Naive thymus-derived CD4-positive, alpha-beta T cell (primary cell): Measurements from ENCODE around the gene NR1I2. TPM values are rescaled to one million over a fixed set of nuclear protein-coding genes. Genes with fewer than 3 reads are reported as not detected.

Experiments
- ATAC-seq: fragments of 150-1000 bp; cut with Tn5 transposase; 2 replicates; pipeline ENCODE4 v1.10.0; 2021; ENCODE audit warnings: mild to moderate bottlenecking, moderate library complexity
- CTCF ChIA-PET: fragments of 350-600 bp; sonication (Branson Sonifier 250); formaldehyde crosslinking; loops from one replicate; lab custom pipeline; 2021; ENCODE audit warnings: antibody characterized with exemption; lab: Charles Lee
- POLR2A ChIA-PET: fragments of 350-600 bp; sonication (Branson Sonifier 250); formaldehyde crosslinking; loops from one replicate; lab custom pipeline; 2021; ENCODE audit warnings: antibody characterized with exemption, inconsistent platforms; lab: Charles Lee
- DNase-seq, 9 donors: peaks; one replicate each; pipeline versions ENCODE4 v3.0.0 to v3.0.0-alpha.2; 2020 to 2022; ENCODE audit warnings: mixed read lengths in 1 of 9
- H3K27ac ChIP-seq: one replicate; pipeline ENCODE4 v1.7.0; 2013; ENCODE audit warnings: mild to moderate bottlenecking, low read depth, low read length, moderate library complexity
- H3K27me3 ChIP-seq, 2 donors: one replicate each; pipeline ENCODE4 v1.7.0; 2013; ENCODE audit warnings: low read length in 2 of 2, mild to moderate bottlenecking in 2 of 2, moderate library complexity in 2 of 2; ENCODE audit not compliant: control insufficient read depth in 2 of 2, insufficient read depth in 2 of 2
- H3K36me3 ChIP-seq, 3 experiments: 1 replicate in 2 of 3; 2 replicates in 1 of 3; pipeline ENCODE4 v1.7.0; 2013; ENCODE audit warnings: low read length in 3 of 3, mild to moderate bottlenecking in 3 of 3, moderate library complexity in 1 of 3; ENCODE audit not compliant: insufficient read depth in 3 of 3, control insufficient read depth in 2 of 3
- H3K4me1 ChIP-seq, 2 donors: one replicate each; pipeline ENCODE4 v1.7.0; 2013; ENCODE audit warnings: low read length in 2 of 2, mild to moderate bottlenecking in 2 of 2, moderate library complexity in 1 of 2; ENCODE audit not compliant: control insufficient read depth in 2 of 2, insufficient read depth in 2 of 2
- H3K4me3 ChIP-seq: 2 replicates; pipeline ENCODE4 v1.7.0; 2013; ENCODE audit warnings: mild to moderate bottlenecking, low read length
- H3K9me3 ChIP-seq, 3 experiments: 1 replicate in 2 of 3; 2 replicates in 1 of 3; pipeline ENCODE4 v1.7.0; 2013; ENCODE audit warnings: low read length in 3 of 3; ENCODE audit not compliant: control insufficient read depth in 2 of 3
- H3K27ac Mint-ChIP-seq, 9 donors: one replicate each; pipeline ENCODE4 v1.8.0; 2020 to 2022; ENCODE audit warnings: mixed read lengths in 9 of 9, mild to moderate bottlenecking in 8 of 9, moderate library complexity in 5 of 9, inconsistent platforms in 2 of 9
- H3K27me3 Mint-ChIP-seq, 5 donors: one replicate each; pipeline ENCODE4 v1.8.0; 2021 to 2022; ENCODE audit warnings: mixed read lengths in 5 of 5, mild to moderate bottlenecking in 1 of 5
- H3K36me3 Mint-ChIP-seq, 5 donors: one replicate each; pipeline ENCODE4 v1.8.0; 2020 to 2022; ENCODE audit warnings: mixed read lengths in 5 of 5, mild to moderate bottlenecking in 3 of 5, inconsistent platforms in 1 of 5
- H3K4me1 Mint-ChIP-seq, 7 donors: one replicate each; pipeline ENCODE4 v1.8.0; 2020 to 2022; ENCODE audit warnings: mixed read lengths in 7 of 7, mild to moderate bottlenecking in 3 of 7, inconsistent platforms in 1 of 7
- H3K4me3 Mint-ChIP-seq, 10 donors: one replicate each; pipeline ENCODE4 v1.8.0; 2020 to 2022; ENCODE audit warnings: mild to moderate bottlenecking in 10 of 10, mixed read lengths in 10 of 10, moderate library complexity in 6 of 10, inconsistent platforms in 2 of 10
- H3K9me3 Mint-ChIP-seq, 11 donors: one replicate each; pipeline ENCODE4 v1.8.0; 2020 to 2022; ENCODE audit warnings: mixed read lengths in 11 of 11, mild to moderate bottlenecking in 4 of 11, inconsistent platforms in 1 of 11, moderate library complexity in 1 of 11
- intact Hi-C, 2 donors: fragments of 100-400 bp; cut with micrococcal nuclease; formaldehyde crosslinking; loops; one replicate each; pipeline ENCODE4 v1.15.1; 2023
- polyA plus RNA-seq, 2 donors: library from polyadenylated mRNA; unstranded; fragments of 300-500 nt; fragmentation: Illumina TruSeq; gene quantifications; one replicate each; pipeline ENCODE4 v1.2.3, GENCODE V29; 2021
- total RNA-seq, 6 experiments: library from RNA in 5 of 6; stranded (reverse) in 5 of 6; gene quantifications; 1 replicate in 5 of 6; 2 replicates in 1 of 6; pipeline ENCODE4 v1.2.3 and lab custom pipeline; 2021 to 2026

The NR1I2 gene
- total and polyA plus RNA-seq, 7 experiments from 2014 or later, result 0.22 to 0.62 (median 0.43) TPM; not detected in 1

GRCh38 chr3:119765239-119765638, 16.7 kb upstream of the NR1I2 start:
- DNase-seq (no peak), ATAC-seq (no peak)
- no peak overlapping the region for H3K4me3 ChIP-seq
- ChIA-PET CTCF (no interaction called here), POLR2A (interaction anchor here (0.6 kb wide), 1 partner anchor 14 kb away, joined by 3 read pairs; no protein-coding TSS in a partner anchor)
- no peak overlapping the region for H3K27ac ChIP-seq
- no peaks in the 10 kb centered on the region for H3K4me1 Mint-ChIP-seq
- H3K9me3 Mint-ChIP-seq, result peaks cover 0 to 22% (median 8%) of the 10 kb centered on the region in 11 donors
- H3K4me1 ChIP-seq, result no peaks in the 10 kb centered on the region
- no peak overlapping the region for H3K27ac Mint-ChIP-seq
- intact Hi-C loops, result no loop called here
- H3K27me3 ChIP-seq, result no peaks in the 10 kb centered on the region
- H3K4me3 Mint-ChIP-seq, result no peak overlapping the region
- H3K9me3 ChIP-seq, result no peaks in the 10 kb centered on the region
- H3K36me3 ChIP-seq, result no peaks in the 10 kb centered on the region
- H3K36me3 Mint-ChIP-seq, result no peaks in the 10 kb centered on the region
- H3K27me3 Mint-ChIP-seq, result peaks cover 4 to 39% (median 32%) of the 10 kb centered on the region in 5 donors

GRCh38 chr3:119767936-119768601, 13.8 kb upstream of the NR1I2 start:
- DNase-seq (no peak), ATAC-seq (no peak)
- Mint-ChIP-seq H3K27me3 (peaks cover 4 to 31% (median 8%) of the 10 kb centered on the region in 5 donors), H3K9me3 (peaks cover 0 to 3% (median 0%) of the 10 kb centered on the region in 11 donors), H3K27ac (no peak overlapping the region), H3K36me3 (no peaks in the 10 kb centered on the region), H3K4me1 (no peaks in the 10 kb centered on the region), H3K4me3 (no peak overlapping the region)
- Histone ChIP-seq H3K36me3 (no peaks in the 10 kb centered on the region), H3K27ac (no peak overlapping the region), H3K4me3 (no peak overlapping the region), H3K27me3 (no peaks in the 10 kb centered on the region), H3K4me1 (no peaks in the 10 kb centered on the region), H3K9me3 (no peaks in the 10 kb centered on the region)
- intact Hi-C loops, result no loop called here
- POLR2A ChIA-PET, result no interaction called here
- CTCF ChIA-PET, result no interaction called here

GRCh38 chr3:119768668-119769393, 13.1 kb upstream of the NR1I2 start:
- H3K27ac Mint-ChIP-seq, result no peak overlapping the region
- intact Hi-C loops, result no loop called here
- H3K36me3 ChIP-seq, result no peaks in the 10 kb centered on the region
- H3K36me3 Mint-ChIP-seq, result no peaks in the 10 kb centered on the region
- no peak overlapping the region for H3K4me3 Mint-ChIP-seq
- POLR2A ChIA-PET, result no interaction called here
- H3K9me3 Mint-ChIP-seq, result peaks cover 0 to 4% (median 0%) of the 10 kb centered on the region in 11 donors
- H3K27ac ChIP-seq, result no peak overlapping the region
- H3K4me1 ChIP-seq, result no peaks in the 10 kb centered on the region
- no peak for DNase-seq
- no peaks in the 10 kb centered on the region for H3K4me1 Mint-ChIP-seq
- no peaks in the 10 kb centered on the region for H3K27me3 ChIP-seq
- CTCF ChIA-PET, result no interaction called here
- no peak overlapping the region for H3K4me3 ChIP-seq
- H3K9me3 ChIP-seq, result no peaks in the 10 kb centered on the region
- ATAC-seq, result no peak
- peaks cover 1 to 33% (median 8%) of the 10 kb centered on the region in 5 donors for H3K27me3 Mint-ChIP-seq

GRCh38 chr3:119769394-119770149, 12.3 kb upstream of the NR1I2 start:
- H3K27me3 ChIP-seq, result no peaks in the 10 kb centered on the region
- Mint-ChIP-seq H3K9me3 (peaks cover 0 to 12% (median 0%) of the 10 kb centered on the region in 11 donors), H3K36me3 (no peaks in the 10 kb centered on the region), H3K27me3 (peaks cover 0 to 31% (median 8%) of the 10 kb centered on the region in 5 donors), H3K27ac (no peak overlapping the region), H3K4me3 (no peak overlapping the region), H3K4me1 (no peaks in the 10 kb centered on the region)
- ChIA-PET CTCF (no interaction called here), POLR2A (no interaction called here)
- ATAC-seq, result no peak
- DNase-seq, result no peak
- no peak overlapping the region for H3K27ac ChIP-seq
- no peaks in the 10 kb centered on the region for H3K9me3 ChIP-seq
- intact Hi-C loops, result no loop called here
- no peaks in the 10 kb centered on the region for H3K4me1 ChIP-seq
- no peak overlapping the region for H3K4me3 ChIP-seq
- H3K36me3 ChIP-seq, result no peaks in the 10 kb centered on the region

GRCh38 chr3:119774444-119774843, 7.5 kb upstream of the NR1I2 start:
- no peaks in the 10 kb centered on the region for H3K9me3 ChIP-seq
- CTCF ChIA-PET, result no interaction called here
- no peaks in the 10 kb centered on the region for H3K4me1 ChIP-seq
- intact Hi-C loops, result no loop called here
- Mint-ChIP-seq H3K27ac (no peak overlapping the region), H3K9me3 (peaks cover 5 to 26% (median 11%) of the 10 kb centered on the region in 11 donors), H3K4me3 (no peak overlapping the region), H3K27me3 (peaks cover 0 to 26% (median 0%) of the 10 kb centered on the region in 5 donors), H3K4me1 (no peaks in the 10 kb centered on the region), H3K36me3 (peaks cover 0 to 12% (median 6%) of the 10 kb centered on the region in 5 donors)
- H3K27ac ChIP-seq, result no peak overlapping the region
- no peaks in the 10 kb centered on the region for H3K36me3 ChIP-seq
- no peak for ATAC-seq
- no peaks in the 10 kb centered on the region for H3K27me3 ChIP-seq
- H3K4me3 ChIP-seq, result no peak overlapping the region
- POLR2A ChIA-PET, result no interaction called here
- DNase-seq, result no peak

GRCh38 chr3:119776304-119776703, 5.6 kb upstream of the NR1I2 start:
- Histone ChIP-seq H3K27ac (no peak overlapping the region), H3K36me3 (no peaks in the 10 kb centered on the region), H3K27me3 (no peaks in the 10 kb centered on the region), H3K4me1 (no peaks in the 10 kb centered on the region), H3K4me3 (no peak overlapping the region), H3K9me3 (no peaks in the 10 kb centered on the region)
- peaks cover 0 to 22% (median 0%) of the 10 kb centered on the region in 5 donors for H3K27me3 Mint-ChIP-seq
- ATAC-seq, result no peak
- peaks cover 5 to 26% (median 11%) of the 10 kb centered on the region in 11 donors for H3K9me3 Mint-ChIP-seq
- intact Hi-C loops, result no loop called here
- peaks cover 4 to 13% (median 10%) of the 10 kb centered on the region in 7 donors for H3K4me1 Mint-ChIP-seq
- no peak overlapping the region for H3K4me3 Mint-ChIP-seq
- ChIA-PET POLR2A (interaction anchor here (0.7 kb wide), 1 partner anchor 495 kb away, joined by 4 read pairs; no protein-coding TSS in a partner anchor), CTCF (no interaction called here)
- H3K36me3 Mint-ChIP-seq, result peaks cover 0 to 12% (median 6%) of the 10 kb centered on the region in 5 donors
- DNase-seq, result no peak
- no peak overlapping the region for H3K27ac Mint-ChIP-seq
